Activated CD4-positive, CD25-positive, alpha-beta regulatory T cell treated with anti-CD3 and anti-CD28 coated beads, Interleukin-2, amount 50 U/mL, for 24 hours (primary cell): ENCODE data around the gene MBNL3.
A peak's percentile ranks its signal among the peaks of the same experiment; 100 is the strongest.
"Not testable (repeated sequence)": the region's sequence is repeated elsewhere in the genome, so short reads cannot be mapped to it uniquely, and the experiment has no call there.

Experiments used
- ATAC-seq, 2 donors: fragments of 150-1000 bp; cut with Tn5 transposase; one replicate each; pipeline ENCODE4 v1.10.0; 2021; ENCODE audit warnings: mild to moderate bottlenecking in 1 of 2, moderate library complexity in 1 of 2

Gene MBNL3

GRCh38 chrX:132367984-132368383 is 120.9 kb downstream of the MBNL3 start:
- no peak for ATAC-seq

DNA sequence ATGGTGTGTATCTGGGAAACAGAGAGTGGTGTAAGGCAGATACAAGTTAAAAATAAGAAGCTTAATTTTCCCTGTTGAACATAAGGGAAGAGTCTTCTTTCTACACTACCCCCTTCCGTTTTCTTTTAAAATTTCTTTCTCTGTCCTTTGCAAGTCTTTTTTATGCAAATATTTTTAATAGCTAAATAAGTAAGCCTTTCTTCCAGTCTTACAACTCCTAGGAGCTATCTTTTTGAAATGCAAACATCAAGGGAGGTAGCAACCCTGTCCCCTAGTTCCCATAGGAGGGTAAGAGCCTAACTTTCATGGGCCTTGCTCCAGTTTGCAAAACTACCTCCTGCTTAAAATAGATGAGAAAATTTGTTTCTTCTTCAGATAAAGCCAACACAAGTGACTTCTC is 121.5 kb downstream of the MBNL3 start:
- ATAC-seq, result no peak

GRCh38 chrX:132365490-132365889 is 123.3 kb downstream of the MBNL3 start:
- peak in 1 of 2 donors; percentile 41 for ATAC-seq

GRCh38 chrX:132364313-132364712 is 124.5 kb downstream of the MBNL3 start:
- no peak for ATAC-seq

GRCh38 chrX:132353430-132353829 is 135.4 kb downstream of the MBNL3 start:
- ATAC-seq, result no peak

GRCh38 chrX:132336172-132336571 is 152.7 kb downstream of the MBNL3 start:
- ATAC-seq, result no peak

- ATAC-seq, result no peak
These were observed 155.5 kb downstream of the MBNL3 start for GRCh38 chrX:132333351-132333750.

GRCh38 chrX:132331532-132331931 is 157.3 kb downstream of the MBNL3 start:
- ATAC-seq, result no peak

DNA sequence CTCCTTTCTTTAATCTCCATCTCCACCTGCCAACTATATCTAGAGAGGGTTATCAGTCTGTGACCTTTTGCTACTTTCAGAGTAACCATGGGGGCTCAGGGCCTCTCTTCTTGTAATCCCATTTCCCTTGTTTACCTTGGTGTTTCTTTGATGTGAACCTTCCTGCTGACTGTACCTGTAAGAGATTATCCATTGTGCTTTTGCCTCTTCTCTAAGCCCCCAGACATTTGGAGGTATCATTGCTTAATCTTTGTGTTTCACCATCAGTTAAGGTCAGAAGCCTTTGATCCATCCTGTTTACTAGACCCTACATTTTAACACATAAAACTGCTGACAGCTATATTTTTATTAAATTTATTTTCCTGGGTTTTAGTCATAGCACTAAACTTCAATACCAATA is 157.8 kb downstream of the MBNL3 start:
- ATAC-seq, result no peak

- ATAC-seq, result no peak
These were observed 158.6 kb downstream of the MBNL3 start for GRCh38 chrX:132330156-132330729.

DNA sequence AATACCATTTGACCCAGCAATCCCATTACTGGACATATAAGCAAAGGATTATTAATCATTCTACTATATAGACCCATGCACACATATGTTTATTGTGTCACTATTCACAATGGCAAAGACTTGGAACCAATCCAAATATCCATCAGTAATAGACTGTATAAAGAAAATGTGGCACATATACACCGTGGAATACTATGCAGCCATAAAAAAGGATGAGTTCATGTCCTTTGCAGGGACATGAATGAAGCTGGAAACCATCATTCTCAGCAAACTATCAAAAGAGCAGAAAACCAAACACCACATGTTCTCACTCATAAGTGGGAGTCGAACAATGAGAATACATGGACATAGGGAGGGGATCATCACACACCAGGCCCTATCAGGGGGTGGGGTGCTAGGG is 161.9 kb downstream of the MBNL3 start:
- ATAC-seq, result not testable (repeated sequence)
